K562 (cell line): ENCODE data around the gene ERCC1. TPM values are rescaled to one million over a fixed set of nuclear protein-coding genes. Genes with fewer than 3 reads are reported as not detected.

Experiments
- AFF4 ChIP-seq: sonication (generic); formaldehyde crosslinking; IDR thresholded peaks from 2 replicates; pipeline ENCODE4 v1.8.0; 2023; ENCODE audit warnings: mild to moderate bottlenecking, missing genetic modification reagents
- ARID3B ChIP-seq: fragments of 250-450 bp; sonication (Bioruptor Pico); IDR thresholded peaks from 2 replicates; pipeline ENCODE4 v1.4.0; 2020; ENCODE audit warnings: borderline replicate concordance
- CBFB ChIP-seq: sonication (generic); formaldehyde crosslinking; IDR thresholded peaks from 2 replicates; pipeline ENCODE4 v1.4.0; 2020; ENCODE audit warnings: mild to moderate bottlenecking, missing genetic modification reagents
- CCAR2 ChIP-seq: fragments of 200-400 bp; formaldehyde crosslinking; IDR thresholded peaks from 2 replicates; pipeline ENCODE4 v1.6.1; 2017; ENCODE audit warnings: mild to moderate bottlenecking, low read depth, low read length
- CREB3L1 ChIP-seq: fragments of 450-650 bp; IDR thresholded peaks from 2 replicates; pipeline ENCODE4 v1.6.1; 2014; ENCODE audit warnings: low read depth, mild to moderate bottlenecking, moderate library complexity, borderline replicate concordance
- CSDE1 ChIP-seq, 2 experiments: fragments of 450-650 bp; IDR thresholded peaks; 2 replicates each; pipeline ENCODE4 v1.6.1; 2016; ENCODE audit warnings: mild to moderate bottlenecking in 1 of 2
- CTCF ChIP-seq, 3 experiments: IDR thresholded peaks in 2 of 3; conservative IDR thresholded peaks in 1 of 3; 2 replicates each; pipeline ENCODE4 v1.5.1; 2011 to 2012; ENCODE audit warnings: low read length in 3 of 3, mild to moderate bottlenecking in 3 of 3, control low read depth in 2 of 3, improper control_type of control experiment in 1 of 3, inconsistent platforms in 1 of 3, low read depth in 1 of 3, mixed read lengths in 1 of 3, moderate library complexity in 1 of 3; ENCODE audit not compliant: insufficient read depth in 2 of 3
- FOXK2 ChIP-seq, 2 experiments: fragments of 450-650 bp; IDR thresholded peaks in 1 of 2; conservative IDR thresholded peaks in 1 of 2; 2 replicates each; pipeline ENCODE4 v1.6.1; 2016; ENCODE audit warnings: low read depth in 2 of 2, mild to moderate bottlenecking in 1 of 2
- HNRNPH1 ChIP-seq: fragments of 200-400 bp; formaldehyde crosslinking; optimal IDR thresholded peaks from 2 replicates; pipeline ENCODE3; 2017; ENCODE audit warnings: low read depth, mild to moderate bottlenecking, low read length, moderate library complexity
- KLF10 ChIP-seq: fragments of 250-450 bp; sonication (Bioruptor Pico); IDR thresholded peaks from 2 replicates; pipeline ENCODE4 v1.6.1; 2021; ENCODE audit warnings: matching md5 sums
- PPARD ChIP-seq: fragments of 250-450 bp; sonication (Bioruptor Pico); IDR thresholded peaks from 2 replicates; pipeline ENCODE4 v1.8.0; 2022; ENCODE audit warnings: inconsistent platforms, mild to moderate bottlenecking, moderate library complexity
- RBM25 ChIP-seq: fragments of 200-400 bp; formaldehyde crosslinking; IDR thresholded peaks from 2 replicates; pipeline ENCODE4 v1.6.1; 2018; ENCODE audit warnings: low read length, low read depth, moderate library complexity; ENCODE audit not compliant: severe bottlenecking
- ZBTB12 ChIP-seq: fragments of 250-450 bp; sonication (Bioruptor Pico); IDR thresholded peaks from 2 replicates; pipeline ENCODE4 v1.4.0; 2020
- ZFX ChIP-seq: sonication (generic); formaldehyde crosslinking; IDR thresholded peaks from 2 replicates; pipeline ENCODE4 v1.8.0; 2022; ENCODE audit warnings: mild to moderate bottlenecking, missing genetic modification reagents, moderate library complexity
- ZNF23 ChIP-seq: fragments of 250-450 bp; sonication (Bioruptor Pico); IDR thresholded peaks from 2 replicates; pipeline ENCODE4 v1.4.0; 2020; ENCODE audit warnings: mild to moderate bottlenecking
- ZNF384 ChIP-seq: IDR thresholded peaks from 2 replicates; pipeline ENCODE4 v1.6.1; 2012; ENCODE audit warnings: low read depth, low read length, improper control_type of control experiment
- ZNF57 ChIP-seq: fragments of 450-650 bp; formaldehyde crosslinking; IDR thresholded peaks from 2 replicates; pipeline ENCODE4 v1.4.0; 2020; ENCODE audit warnings: mild to moderate bottlenecking, moderate library complexity
- ZNF830 ChIP-seq: fragments of 250-450 bp; sonication (Bioruptor Pico); IDR thresholded peaks from 2 replicates; pipeline ENCODE4 v1.5.0; 2021; ENCODE audit warnings: mild to moderate bottlenecking
- polyA plus RNA-seq, 8 experiments: library from polyadenylated mRNA; depleted of rRNA in 4 of 8; stranded (reverse) in 5 of 8; unstranded in 3 of 8; fragments of >200 nt; fragmentation: Nextera tagmentation in 2 of 8; fragmentation: Illumina TruSeq in 1 of 8; extraction: Ambion mirVana in 2 of 8; extraction: Trizol in 1 of 8; gene quantifications; 2 replicates each; pipeline versions ENCODE4 v1.2.1 to v1.2.3, GENCODE V29; 2011 to 2014; ENCODE audit warnings: inconsistent platforms in 1 of 8, missing spikeins in 1 of 8
- total RNA-seq, 7 experiments: library from RNA; depleted of rRNA in 6 of 7; stranded (reverse); fragments of >200 nt in 6 of 7; fragmentation: Illumina TruSeq in 2 of 7; extraction: Trizol in 2 of 7; gene quantifications; 2 replicates each; pipeline versions ENCODE4 v1.2.1 to v1.2.3, GENCODE V29; 2011 to 2021; ENCODE audit warnings: low replicate concordance in 1 of 7

ERCC1 gene
- total and polyA plus RNA-seq, 9 of the 15 experiments (the other 6 are each of a cell fraction or from before 2014, with no cell fraction given): 9.3 to 92.6 (median 60.0) TPM

GRCh38 chr19:45444318-45445041 lies 20.8 kb upstream of the ERCC1 start (continued):
- no peak for TF ChIP-seq ARID3B (CRISPR knock-in tag)
- TF ChIP-seq ZNF384: no peak
- no peak for TF ChIP-seq ZNF830 (CRISPR knock-in tag)
- peak in 1 of 2 experiments; percentile 12; a peak in 1 of 4 replicates for TF ChIP-seq FOXK2 (conservative IDR thresholded peaks at IDR 0.05 in 1 of 2, IDR thresholded peaks at IDR 0.05 in 1 of 2; ENCODE audit: low read depth in 2 of 2)
- no peak for TF ChIP-seq PPARD
- no peak for TF ChIP-seq KLF10 (CRISPR knock-in tag)
- no peak for TF ChIP-seq RBM25
- TF ChIP-seq CBFB (CRISPR knock-in tag): no peak
- no peak for TF ChIP-seq ZBTB12 (CRISPR knock-in tag)
- 0 out of 4 replicates have a peak, but pooled peaks of 1 of the 2 experiments have one; percentile 32 for TF ChIP-seq CSDE1 (IDR thresholded peaks at IDR 0.05)
- TF ChIP-seq CREB3L1: no peak
- TF ChIP-seq CCAR2: no peak
- no peak for TF ChIP-seq ZNF23 (CRISPR knock-in tag)
- TF ChIP-seq ZFX: peak; percentile 98
- no peak for TF ChIP-seq HNRNPH1
- no peak for TF ChIP-seq ZNF57 (CRISPR knock-in tag)
- no peak for TF ChIP-seq AFF4 (CRISPR knock-in tag)
- peak in 1 of 3 experiments; percentile 27; a peak in 3 of 6 replicates for TF ChIP-seq CTCF (IDR thresholded peaks at IDR 0.05 in 2 of 3, conservative IDR thresholded peaks at IDR 0.05 in 1 of 3; ENCODE audit: insufficient read depth in 2 of 3, low read depth in 1 of 3, low read length in 3 of 3)
